Measurements from ENCODE around the gene CDKAL1.
A peak's percentile ranks its signal among the peaks of the same experiment; 100 is the strongest.

CDKAL1 gene

GRCh38 chr6:20661721-20662120 lies 127.5 kb downstream of the CDKAL1 start:
- H3K4me3 ChIP-seq (replicated peaks; ENCODE audit: low read depth, low read length): no peak overlapping the region
- TF ChIP-seq CTCF (IDR thresholded peaks at IDR 0.05; ENCODE audit: low read length, missing control alignments): no peak
- DNase-seq (ENCODE audit: low read depth): peak; percentile 89

DNA sequence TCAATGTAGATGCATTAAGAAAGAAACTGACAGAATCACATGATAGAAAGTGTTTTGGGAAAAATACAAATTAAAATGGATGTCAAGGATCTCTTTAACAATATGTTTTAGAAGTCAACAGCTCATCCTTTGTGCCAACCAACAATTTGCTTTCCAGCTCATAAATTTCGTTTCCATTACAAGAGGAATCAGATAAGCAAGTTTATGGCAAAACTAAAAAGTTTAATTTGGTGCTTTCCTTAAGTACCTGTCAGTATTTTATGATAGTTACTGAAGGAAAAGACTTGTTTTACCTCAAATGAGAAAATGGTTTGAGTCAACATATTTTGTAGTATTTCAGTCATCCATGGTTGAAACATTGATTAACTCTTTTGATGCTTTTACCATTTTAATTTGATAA lies 130.0 kb downstream of the CDKAL1 start:
- H3K4me3 ChIP-seq (replicated peaks; ENCODE audit: low read depth, low read length): no peak overlapping the region
- TF ChIP-seq CTCF (IDR thresholded peaks at IDR 0.05; ENCODE audit: low read length, missing control alignments): no peak
- DNase-seq (ENCODE audit: low read depth): no peak

DNA sequence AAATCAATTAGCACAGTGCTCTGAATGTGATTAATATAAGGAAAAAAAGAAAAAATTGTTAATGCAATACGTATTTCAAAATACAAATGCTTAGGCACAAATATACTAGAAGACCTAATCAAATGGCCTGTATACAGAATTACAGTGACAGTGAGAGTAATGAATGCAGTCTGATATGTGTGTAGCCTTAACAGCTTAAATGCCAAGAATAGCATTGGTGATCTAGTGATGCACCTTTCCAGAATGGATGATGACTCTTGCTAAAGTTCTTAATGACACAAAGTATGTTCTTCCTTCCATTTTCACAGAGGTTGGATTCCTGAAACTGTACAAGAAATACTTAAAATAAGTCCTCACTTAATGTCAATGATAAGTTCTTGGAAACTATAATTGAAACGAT lies 131.0 kb downstream of the CDKAL1 start:
- no peak overlapping the region for H3K4me3 ChIP-seq (replicated peaks; ENCODE audit: low read depth, low read length)
- no peak for TF ChIP-seq CTCF (IDR thresholded peaks at IDR 0.05; ENCODE audit: low read length, missing control alignments)
- no peak for DNase-seq (ENCODE audit: low read depth)

DNA sequence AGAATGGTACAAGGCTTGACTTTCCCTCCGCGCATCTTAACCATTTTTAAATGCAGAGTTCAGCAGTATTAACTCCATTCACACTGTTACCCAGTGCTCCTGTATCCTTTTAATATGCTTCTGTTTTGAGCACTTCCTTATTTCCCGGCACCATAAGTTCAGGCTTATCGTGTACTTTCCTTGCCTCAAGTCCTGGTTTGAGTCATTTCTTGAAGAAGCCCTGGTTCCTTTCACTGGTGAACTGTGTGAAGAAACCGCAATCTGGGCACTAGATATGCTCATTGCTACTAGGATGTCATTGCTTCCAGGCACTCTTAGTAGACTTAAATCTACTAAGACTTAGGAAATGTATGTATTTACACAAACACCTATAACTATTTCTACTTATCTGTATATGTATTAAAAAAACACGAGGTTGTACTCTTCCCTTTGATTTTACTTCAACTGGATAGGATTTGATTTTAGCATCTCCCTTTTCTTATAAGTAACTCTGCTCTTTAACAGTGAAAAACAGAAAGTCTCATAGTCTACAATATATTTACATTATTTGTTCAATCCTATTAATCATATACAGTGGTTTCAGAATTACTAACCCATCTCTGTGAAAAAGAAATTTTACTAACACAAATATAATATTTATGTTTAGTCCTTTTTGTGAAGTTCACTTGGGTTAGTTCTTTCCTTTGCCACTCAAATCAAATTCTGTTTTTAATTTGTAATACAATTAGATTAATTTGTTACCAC lies 135.5 kb downstream of the CDKAL1 start:
- DNase-seq (ENCODE audit: low read depth): no peak
- TF ChIP-seq CTCF (IDR thresholded peaks at IDR 0.05; ENCODE audit: low read length, missing control alignments): no peak
- no peak overlapping the region for H3K4me3 ChIP-seq (replicated peaks; ENCODE audit: low read depth, low read length)

DNA sequence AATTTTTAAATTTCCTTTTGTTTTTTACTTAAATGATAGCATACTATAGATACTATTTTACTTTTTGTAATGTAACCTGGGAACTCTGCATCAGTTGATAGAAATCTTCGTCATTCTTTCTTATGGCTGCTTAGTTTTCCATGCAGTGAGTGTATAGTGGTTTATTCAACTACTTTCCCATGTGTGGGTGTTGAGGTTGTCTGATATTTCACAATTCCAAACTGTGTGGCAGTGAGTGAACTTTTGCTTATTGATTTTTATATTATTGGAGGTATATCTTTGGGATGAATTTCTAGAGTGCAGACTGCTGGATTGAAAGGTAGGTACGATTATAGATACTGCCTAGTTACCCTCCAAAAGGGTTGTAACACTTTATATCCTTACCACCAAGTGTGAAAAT lies 136.5 kb downstream of the CDKAL1 start:
- H3K4me3 ChIP-seq (replicated peaks; ENCODE audit: low read depth, low read length): no peak overlapping the region
- no peak for TF ChIP-seq CTCF (IDR thresholded peaks at IDR 0.05; ENCODE audit: low read length, missing control alignments)
- DNase-seq (ENCODE audit: low read depth): no peak

DNA sequence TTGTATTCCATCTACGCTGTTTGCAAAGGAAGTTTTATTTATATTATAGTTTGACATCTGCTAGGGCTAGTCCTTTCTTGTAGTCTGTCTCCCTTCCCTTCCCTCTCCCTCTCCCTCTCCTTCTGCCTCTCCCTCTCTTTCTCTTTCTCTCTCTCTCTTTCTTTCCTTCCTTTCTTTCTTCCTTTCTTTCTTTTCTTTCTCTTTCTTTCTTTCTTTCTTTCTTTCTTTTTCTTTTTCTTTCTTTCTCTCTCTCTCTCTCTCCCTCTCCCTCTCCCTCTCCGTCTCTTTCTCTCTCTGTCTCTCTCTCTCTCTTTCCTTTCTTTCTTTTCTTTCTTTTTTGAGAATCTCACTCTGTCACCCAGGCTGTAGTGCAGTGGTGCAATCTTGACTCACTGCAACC lies 137.8 kb downstream of the CDKAL1 start:
- TF ChIP-seq CTCF (IDR thresholded peaks at IDR 0.05; ENCODE audit: low read length, missing control alignments): no peak

DNA sequence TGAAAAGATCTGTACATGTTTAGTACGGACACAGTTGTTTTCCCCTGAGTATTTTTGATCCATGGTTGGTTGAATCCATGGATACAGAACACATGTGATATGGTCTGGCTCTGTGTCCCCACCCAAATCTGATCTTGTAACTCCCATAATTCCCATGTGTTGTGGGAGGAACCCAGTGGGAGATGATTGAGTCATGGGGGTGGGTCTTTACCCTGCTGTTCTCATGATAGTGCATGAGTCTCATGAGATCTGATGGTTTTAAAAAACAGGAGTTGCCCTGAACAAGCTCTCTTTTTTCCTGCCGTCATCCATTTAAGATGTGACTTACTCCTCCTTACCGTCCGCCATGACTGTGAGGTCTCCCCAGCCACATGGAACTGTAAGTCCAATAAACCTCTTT lies 139.2 kb downstream of the CDKAL1 start:
- TF ChIP-seq CTCF (IDR thresholded peaks at IDR 0.05; ENCODE audit: low read length, missing control alignments): no peak
- H3K4me3 ChIP-seq (replicated peaks; ENCODE audit: low read depth, low read length): no peak overlapping the region
- DNase-seq (ENCODE audit: low read depth): no peak

More for the DNA sequence above, 137.8 kb downstream of the CDKAL1 start:
- H3K4me3 ChIP-seq (replicated peaks; ENCODE audit: low read depth, low read length): no peak overlapping the region
- no peak for DNase-seq (ENCODE audit: low read depth)
